Prostate gland (tissue), 2 donors: ENCODE measurements around the gene WDR41. TPM values are rescaled to one million over a fixed set of nuclear protein-coding genes. Genes with fewer than 3 reads are reported as not detected.

Experiments used
- DNase-seq: peaks from one replicate; pipeline ENCODE4 v3.0.0-alpha.2; 2019; ENCODE audit warnings: low spot score
- H3K27ac ChIP-seq, 2 donors: fragments of 200-600 bp; sonication (generic); 2 replicates each; pipeline ENCODE4 v1.5.1; 2017 to 2019
- H3K27me3 ChIP-seq: fragments of 200-600 bp; sonication (generic); replicated peaks from 2 replicates; pipeline ENCODE4 v1.5.1; 2019; ENCODE audit not compliant: insufficient read depth
- H3K36me3 ChIP-seq, 2 donors: fragments of 200-600 bp; sonication (generic); 1 replicate in 1 of 2; 2 replicates in 1 of 2; pipeline versions ENCODE4 v1.5.1 to v1.8.1; 2017 to 2019
- H3K4me1 ChIP-seq: fragments of 200-600 bp; sonication (generic); replicated peaks from 2 replicates; pipeline ENCODE4 v1.5.1; 2019
- H3K4me3 ChIP-seq, 2 donors: fragments of 200-600 bp; sonication (generic); 2 replicates each; pipeline ENCODE4 v1.5.1; 2017 to 2019
- H3K9me3 ChIP-seq: fragments of 200-600 bp; sonication (generic); 2 replicates; pipeline ENCODE4 v1.5.1; 2017
- POLR2A ChIP-seq: fragments of 450-650 bp; IDR thresholded peaks from one replicate; pipeline ENCODE4 v1.6.1; 2016; ENCODE audit warnings: antibody characterized with exemption, mild to moderate bottlenecking
- POLR2AphosphoS5 ChIP-seq: sonication (generic); formaldehyde crosslinking; IDR thresholded peaks from one replicate; pipeline ENCODE4 v1.6.1; 2017; ENCODE audit warnings: antibody characterized with exemption
- WGBS: methylation state at CpG from one replicate; pipeline ENCODE4 v1.1.5; 2018; 5-methylcytosine and 5-hydroxymethylcytosine counted together
- intact Hi-C: fragments of 100-400 bp; cut with DNase I; formaldehyde crosslinking; loops from one replicate; pipeline ENCODE4 v1.14.2; 2022
- total RNA-seq, 2 donors: library from RNA; depleted of rRNA; stranded (reverse); fragments of >200 nt; gene quantifications; one replicate each; pipeline ENCODE4 v1.1.0, GENCODE V29; 2016
- TF ChIP-seq, protein P1 (sequence below), 4 experiments: fragments of 200-600 bp in 2 of 4; fragments of 450-650 bp in 2 of 4; sonication (generic) in 2 of 4; IDR thresholded peaks; 1 replicate in 3 of 4; 2 replicates in 1 of 4; pipeline ENCODE4 v1.5.1; 2016 to 2019; ENCODE audit warnings: antibody characterized with exemption in 4 of 4, mild to moderate bottlenecking in 2 of 4, moderate library complexity in 2 of 4

Gene WDR41
- total RNA-seq, 2 donors from 2014 or later = 28.8 to 76.1 TPM

DNA sequence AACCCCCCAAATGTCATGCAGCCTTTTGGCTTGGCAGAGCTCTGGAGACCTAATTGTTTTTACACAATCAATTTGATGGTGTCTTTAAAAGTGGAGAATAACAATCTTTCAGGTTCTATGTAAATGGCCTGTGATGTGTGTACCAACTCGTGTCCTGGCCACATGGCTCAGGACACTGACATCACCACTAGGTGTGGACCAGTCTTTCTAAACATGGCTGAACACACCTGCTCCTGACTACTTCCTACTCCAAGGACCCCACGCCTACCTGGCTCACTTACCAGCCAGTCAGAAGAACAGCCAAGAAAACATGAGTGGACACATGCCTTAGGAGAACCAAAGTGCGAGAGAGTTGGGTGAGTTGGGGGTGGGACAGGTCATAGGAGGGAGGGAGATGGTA lies 71.2 kb downstream of the WDR41 start:
- no peaks in the 10 kb centered on the region for H3K9me3 ChIP-seq
- peaks cover 7% of the 10 kb centered on the region for H3K4me1 ChIP-seq
- H3K4me3 ChIP-seq = no peak overlapping the region
- 91% methylated on average over 3 of the region's 3 CpGs for WGBS
- DNase-seq = no peak
- no peaks in the 10 kb centered on the region for H3K27me3 ChIP-seq
- intact Hi-C loops = no loop called here
- TF ChIP-seq, protein P1, sequence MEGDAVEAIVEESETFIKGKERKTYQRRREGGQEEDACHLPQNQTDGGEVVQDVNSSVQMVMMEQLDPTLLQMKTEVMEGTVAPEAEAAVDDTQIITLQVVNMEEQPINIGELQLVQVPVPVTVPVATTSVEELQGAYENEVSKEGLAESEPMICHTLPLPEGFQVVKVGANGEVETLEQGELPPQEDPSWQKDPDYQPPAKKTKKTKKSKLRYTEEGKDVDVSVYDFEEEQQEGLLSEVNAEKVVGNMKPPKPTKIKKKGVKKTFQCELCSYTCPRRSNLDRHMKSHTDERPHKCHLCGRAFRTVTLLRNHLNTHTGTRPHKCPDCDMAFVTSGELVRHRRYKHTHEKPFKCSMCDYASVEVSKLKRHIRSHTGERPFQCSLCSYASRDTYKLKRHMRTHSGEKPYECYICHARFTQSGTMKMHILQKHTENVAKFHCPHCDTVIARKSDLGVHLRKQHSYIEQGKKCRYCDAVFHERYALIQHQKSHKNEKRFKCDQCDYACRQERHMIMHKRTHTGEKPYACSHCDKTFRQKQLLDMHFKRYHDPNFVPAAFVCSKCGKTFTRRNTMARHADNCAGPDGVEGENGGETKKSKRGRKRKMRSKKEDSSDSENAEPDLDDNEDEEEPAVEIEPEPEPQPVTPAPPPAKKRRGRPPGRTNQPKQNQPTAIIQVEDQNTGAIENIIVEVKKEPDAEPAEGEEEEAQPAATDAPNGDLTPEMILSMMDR (IDR thresholded peaks at IDR 0.05) = no peak
- TF ChIP-seq POLR2AphosphoS5 (no peak), POLR2A (no peak)
- H3K27ac ChIP-seq = peak overlapping the region in 1 of 2 donors; percentile 80
- H3K36me3 ChIP-seq = no peaks in the 10 kb centered on the region

DNA sequence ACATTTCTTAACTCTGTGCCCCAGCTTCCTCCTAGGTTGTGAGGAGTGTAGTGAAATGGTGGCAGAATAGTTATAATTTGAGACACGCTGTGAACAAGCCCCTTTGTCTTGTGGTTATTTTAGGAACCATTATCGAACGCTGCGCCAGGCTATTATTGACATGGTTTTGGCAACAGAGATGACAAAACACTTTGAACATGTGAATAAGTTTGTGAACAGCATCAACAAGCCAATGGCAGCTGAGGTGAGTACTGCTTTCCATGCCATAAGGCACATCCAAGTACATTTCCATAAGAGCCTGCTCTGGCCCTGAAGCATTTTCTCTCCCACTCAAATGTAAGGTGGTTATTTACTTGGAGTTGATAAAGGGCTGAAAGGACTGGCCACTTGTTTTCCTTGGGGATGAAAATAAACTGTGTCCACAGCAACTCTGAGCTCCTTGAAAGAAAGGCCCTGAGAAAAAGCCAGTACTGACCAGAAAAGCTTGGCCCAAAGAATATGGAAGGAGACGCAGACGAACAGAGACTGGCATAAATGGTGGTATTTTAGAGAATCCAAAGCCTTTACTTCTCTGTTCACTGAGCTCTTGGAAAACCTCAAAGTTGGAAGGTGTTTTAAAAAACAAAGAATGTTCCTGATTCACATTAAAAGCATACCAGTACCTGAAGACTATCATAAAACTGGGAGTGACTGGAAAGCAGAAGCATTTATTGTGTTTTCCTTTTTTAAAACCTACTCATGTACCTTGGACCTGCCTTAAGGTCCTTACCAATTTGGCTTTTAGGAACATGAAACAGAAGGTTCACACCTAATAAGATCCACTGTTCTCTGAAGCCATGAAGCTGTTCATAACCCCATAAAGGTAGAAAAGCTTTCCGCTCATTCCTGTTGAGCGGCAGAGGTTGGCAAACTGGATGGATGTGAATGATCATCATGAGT lies 72.2 kb downstream of the WDR41 start:
- Histone ChIP-seq H3K4me3 (no peak overlapping the region), H3K27me3 (no peaks in the 10 kb centered on the region), H3K27ac (peak overlapping the region; percentile 54 to 80), H3K36me3 (no peaks in the 10 kb centered on the region), H3K4me1 (peaks cover 7% of the 10 kb centered on the region), H3K9me3 (no peaks in the 10 kb centered on the region)
- intact Hi-C loops = no loop called here
- no peak for DNase-seq
- TF ChIP-seq POLR2AphosphoS5 (peak; percentile 64), POLR2A (no peak)
- TF ChIP-seq, protein P1 (IDR thresholded peaks at IDR 0.05) = no peak
- 88% methylated on average over 8 of the region's 8 CpGs for WGBS

DNA sequence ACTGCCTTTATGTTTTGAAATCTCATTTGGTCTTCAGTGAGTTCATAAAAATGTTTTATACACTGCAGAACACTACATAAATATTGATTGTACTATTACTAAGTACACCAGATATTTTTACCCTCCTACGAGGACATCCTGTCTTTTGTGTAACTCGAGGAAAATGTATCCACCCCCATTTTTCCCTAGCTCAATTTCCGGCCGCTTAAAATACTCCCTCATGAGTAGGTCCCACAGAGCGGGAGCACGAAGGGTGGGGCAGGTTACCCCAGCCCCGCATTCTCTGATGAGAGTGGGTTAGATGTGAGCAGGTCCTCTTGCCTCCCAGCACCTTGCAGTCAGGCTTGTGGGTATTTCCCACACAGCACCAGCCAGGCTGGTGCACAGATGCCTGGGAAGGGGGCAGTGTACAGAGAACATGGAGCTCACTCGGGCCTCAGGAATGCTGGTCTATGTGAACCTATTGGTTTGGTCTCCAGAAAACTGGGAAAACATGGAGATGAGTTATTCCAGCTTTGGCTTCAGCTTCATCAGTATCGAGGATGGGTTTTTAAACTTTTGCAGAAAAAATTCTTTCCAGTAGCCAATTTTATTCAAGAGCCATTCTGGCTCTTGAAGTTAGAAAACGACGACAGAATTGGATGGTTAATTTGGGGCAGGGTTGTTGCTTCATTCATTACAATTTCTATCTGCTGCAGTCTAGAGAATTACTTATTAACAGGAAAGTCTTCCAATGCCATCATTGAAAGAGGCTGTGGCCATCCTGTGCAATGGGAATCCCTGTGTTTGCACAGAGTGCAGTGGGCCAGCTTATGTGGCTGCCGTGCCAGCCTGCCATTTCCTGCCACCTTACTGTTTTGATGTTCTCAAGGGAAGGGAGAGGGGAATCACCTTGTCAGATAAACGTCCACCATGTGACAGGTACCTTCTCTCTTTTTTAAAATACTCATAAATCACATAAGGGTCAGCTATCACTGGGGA lies 73.2 kb downstream of the WDR41 start:
- no peaks in the 10 kb centered on the region for H3K27me3 ChIP-seq
- intact Hi-C loops = no loop called here
- H3K36me3 ChIP-seq = no peaks in the 10 kb centered on the region
- 56% methylated on average over 13 of the region's 13 CpGs for WGBS
- H3K4me3 ChIP-seq = no peak overlapping the region
- peak overlapping the region; percentile 54 to 80 for H3K27ac ChIP-seq
- TF ChIP-seq POLR2A = no peak
- TF ChIP-seq POLR2AphosphoS5 = peak; percentile 65
- TF ChIP-seq, protein P1 (IDR thresholded peaks at IDR 0.05) = no peak
- H3K9me3 ChIP-seq = no peaks in the 10 kb centered on the region
- peaks cover 7% of the 10 kb centered on the region for H3K4me1 ChIP-seq
- peak; percentile 25 for DNase-seq

DNA sequence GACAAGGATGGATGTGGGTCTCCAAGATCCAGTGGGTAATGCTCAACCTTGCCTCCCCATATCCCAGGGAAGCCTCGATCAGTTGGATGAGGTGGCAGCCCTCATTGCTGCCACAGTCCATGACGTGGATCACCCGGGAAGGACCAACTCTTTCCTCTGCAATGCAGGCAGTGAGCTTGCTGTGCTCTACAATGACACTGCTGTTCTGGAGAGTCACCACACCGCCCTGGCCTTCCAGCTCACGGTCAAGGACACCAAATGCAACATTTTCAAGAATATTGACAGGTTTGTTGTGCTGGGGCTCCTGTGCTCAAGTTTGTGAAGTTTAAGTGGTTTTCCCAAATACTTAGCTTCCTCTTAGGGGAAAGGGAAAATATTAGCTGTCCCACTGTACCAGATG lies 74.0 kb downstream of the WDR41 start:
- DNase-seq = no peak
- no peak overlapping the region for H3K4me3 ChIP-seq
- no peaks in the 10 kb centered on the region for H3K9me3 ChIP-seq
- intact Hi-C loops = no loop called here
- H3K36me3 ChIP-seq = no peaks in the 10 kb centered on the region
- 83% methylated on average over 5 of the region's 5 CpGs for WGBS
- peak overlapping the region; percentile 54 to 80 for H3K27ac ChIP-seq
- peaks cover 7% of the 10 kb centered on the region for H3K4me1 ChIP-seq
- H3K27me3 ChIP-seq = no peaks in the 10 kb centered on the region
- TF ChIP-seq POLR2A (no peak), POLR2AphosphoS5 (no peak)
- TF ChIP-seq, protein P1 (IDR thresholded peaks at IDR 0.05) = no peak
